Fibroblast of pulmonary artery (primary cell): ENCODE data around the gene LIN54.
"Not testable (repeated sequence)": the region's sequence is repeated elsewhere in the genome, so short reads cannot be mapped to it uniquely, and the experiment has no call there.

Experiments used
- DNase-seq: peaks from one replicate; pipeline ENCODE4 v3.0.0-alpha.2; 2010; ENCODE audit warnings: low read depth
- H3K4me3 ChIP-seq: replicated peaks from 2 replicates; pipeline ENCODE4 v1.5.1; 2011; ENCODE audit warnings: low read depth, mild to moderate bottlenecking, control low read depth, low read length, moderate library complexity
- TF ChIP-seq, protein P1 (sequence below): IDR thresholded peaks from 2 replicates; pipeline ENCODE4 v1.5.1; 2011; ENCODE audit warnings: mild to moderate bottlenecking, control low read depth, low read length, inconsistent platforms; ENCODE audit errors: missing control alignments

The LIN54 gene

DNA sequence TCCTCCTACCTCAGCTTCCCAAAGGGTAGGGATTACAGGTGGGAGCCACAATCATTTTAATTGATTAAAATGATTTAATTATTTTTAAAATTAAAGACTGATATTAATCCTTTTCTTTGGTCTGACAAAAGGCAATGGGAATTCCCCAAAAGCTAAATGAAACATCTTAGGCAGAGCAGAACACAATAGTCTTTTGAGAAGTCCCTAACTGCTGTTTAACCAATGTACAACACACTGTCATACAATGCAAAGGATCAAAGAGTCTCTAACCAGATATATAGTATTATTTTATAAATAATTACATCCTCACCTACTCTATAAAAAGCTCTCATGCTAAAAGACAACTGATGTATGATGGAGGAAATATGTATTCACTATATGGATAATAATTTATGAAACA is 63.1 kb downstream of the LIN54 start:
- DNase-seq, result no peak
- no peak overlapping the region for H3K4me3 ChIP-seq
- TF ChIP-seq, protein P1, sequence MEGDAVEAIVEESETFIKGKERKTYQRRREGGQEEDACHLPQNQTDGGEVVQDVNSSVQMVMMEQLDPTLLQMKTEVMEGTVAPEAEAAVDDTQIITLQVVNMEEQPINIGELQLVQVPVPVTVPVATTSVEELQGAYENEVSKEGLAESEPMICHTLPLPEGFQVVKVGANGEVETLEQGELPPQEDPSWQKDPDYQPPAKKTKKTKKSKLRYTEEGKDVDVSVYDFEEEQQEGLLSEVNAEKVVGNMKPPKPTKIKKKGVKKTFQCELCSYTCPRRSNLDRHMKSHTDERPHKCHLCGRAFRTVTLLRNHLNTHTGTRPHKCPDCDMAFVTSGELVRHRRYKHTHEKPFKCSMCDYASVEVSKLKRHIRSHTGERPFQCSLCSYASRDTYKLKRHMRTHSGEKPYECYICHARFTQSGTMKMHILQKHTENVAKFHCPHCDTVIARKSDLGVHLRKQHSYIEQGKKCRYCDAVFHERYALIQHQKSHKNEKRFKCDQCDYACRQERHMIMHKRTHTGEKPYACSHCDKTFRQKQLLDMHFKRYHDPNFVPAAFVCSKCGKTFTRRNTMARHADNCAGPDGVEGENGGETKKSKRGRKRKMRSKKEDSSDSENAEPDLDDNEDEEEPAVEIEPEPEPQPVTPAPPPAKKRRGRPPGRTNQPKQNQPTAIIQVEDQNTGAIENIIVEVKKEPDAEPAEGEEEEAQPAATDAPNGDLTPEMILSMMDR, result no peak

DNA sequence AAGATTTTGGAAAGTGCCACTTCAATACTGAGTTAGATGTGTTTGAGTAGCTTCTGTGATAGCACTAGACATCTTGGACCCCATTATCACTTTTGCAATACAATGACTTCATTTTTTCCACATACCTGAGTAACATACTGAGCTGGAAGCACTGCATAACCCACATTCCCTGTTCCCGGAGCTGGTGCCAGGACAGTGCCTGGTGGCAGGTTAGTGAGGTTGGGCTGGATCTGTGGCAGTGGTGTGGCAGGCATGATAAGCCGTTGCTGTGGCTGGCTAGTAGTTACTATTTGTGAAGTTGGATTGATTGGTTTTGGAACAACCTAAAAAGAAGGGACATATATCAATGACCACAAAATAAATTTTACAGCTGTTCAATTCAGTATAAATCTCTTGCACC is 71.2 kb downstream of the LIN54 start:
- TF ChIP-seq, protein P1, result no peak
- no peak for DNase-seq

DNA sequence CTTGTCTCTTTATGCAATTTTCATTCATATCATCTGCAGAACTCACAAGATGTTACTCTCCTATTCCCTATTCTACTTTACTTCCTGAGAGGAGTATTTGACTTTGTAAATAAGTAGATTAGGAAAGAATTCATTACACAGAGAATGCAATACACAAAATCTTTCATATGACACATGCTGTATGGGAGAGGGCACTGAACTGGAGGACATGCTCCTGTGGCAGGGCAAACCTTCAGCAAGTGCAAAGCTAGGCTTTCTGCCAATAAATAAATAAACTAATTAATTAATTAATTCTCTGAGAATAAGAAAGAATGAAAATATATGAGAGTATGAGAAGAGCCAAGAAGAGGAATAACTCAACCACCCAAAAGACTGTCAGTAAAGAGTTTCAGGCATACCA is 76.2 kb downstream of the LIN54 start:
- TF ChIP-seq, protein P1, result no peak
- H3K4me3 ChIP-seq, result no peak overlapping the region
- no peak for DNase-seq

More for the DNA sequence above, 71.2 kb downstream of the LIN54 start:
- no peak overlapping the region for H3K4me3 ChIP-seq

DNA sequence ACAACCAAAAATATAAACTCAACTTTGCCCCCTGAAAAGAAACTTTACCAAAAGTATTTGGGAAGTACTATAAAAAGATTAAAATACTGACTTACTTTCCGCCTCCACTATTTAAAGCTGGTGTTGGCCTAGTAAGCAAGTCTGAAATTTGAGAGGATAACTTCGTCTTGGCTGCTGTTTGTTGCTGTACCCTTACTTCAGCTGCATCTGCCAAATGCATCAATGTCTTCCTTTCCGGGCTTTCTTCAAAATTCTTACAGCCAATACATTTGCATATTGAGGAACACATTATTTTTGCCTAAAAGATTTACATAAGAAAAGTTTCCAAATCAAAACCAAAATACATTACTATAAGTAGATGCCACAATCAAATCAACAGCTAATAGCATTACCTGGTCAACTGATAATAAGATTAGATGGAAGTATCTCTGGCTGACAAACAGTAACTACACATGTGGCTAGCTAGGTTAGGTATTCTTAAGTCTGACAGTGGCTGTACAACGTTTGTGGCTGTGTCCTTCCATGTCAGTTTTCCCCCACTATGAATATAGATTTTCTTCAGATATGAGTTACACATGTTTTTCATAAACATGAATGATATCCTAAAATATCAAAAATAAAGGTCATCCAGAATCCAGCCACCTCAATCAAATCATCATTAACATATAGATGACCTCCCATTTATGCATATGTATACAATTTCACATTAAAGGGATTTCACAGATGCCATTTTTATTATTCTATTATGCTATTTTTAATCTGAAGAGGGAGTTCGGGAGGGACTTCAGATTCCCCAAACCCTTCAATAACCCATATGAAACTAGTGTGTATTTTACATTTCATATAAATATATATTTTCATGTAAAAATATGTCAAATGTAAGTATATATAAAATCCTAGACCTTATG is 79.5 kb downstream of the LIN54 start:
- DNase-seq, result no peak
- TF ChIP-seq, protein P1, result no peak

DNA sequence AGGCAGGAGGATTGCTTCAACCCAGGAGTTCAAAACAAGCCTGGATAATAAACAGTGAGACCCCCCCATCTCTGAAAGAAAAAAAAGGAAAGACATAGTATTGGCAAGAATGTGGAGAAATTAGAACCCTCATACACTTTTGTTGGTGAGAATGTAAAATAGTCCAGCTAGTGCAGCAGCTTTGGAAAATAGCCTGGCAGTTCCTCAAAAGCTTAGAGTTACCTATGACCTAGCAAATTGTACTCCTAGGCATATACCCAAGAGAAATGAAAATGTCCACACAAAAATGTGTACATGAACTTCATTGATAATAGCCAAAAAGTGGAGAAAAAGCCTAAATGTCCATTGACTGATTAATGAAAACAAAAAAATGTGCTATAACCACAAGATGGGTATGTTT is 88.8 kb downstream of the LIN54 start:
- no peak for DNase-seq
- no peak overlapping the region for H3K4me3 ChIP-seq
- TF ChIP-seq, protein P1, result no peak

More for the DNA sequence above, 79.5 kb downstream of the LIN54 start:
- H3K4me3 ChIP-seq, result no peak overlapping the region

DNA sequence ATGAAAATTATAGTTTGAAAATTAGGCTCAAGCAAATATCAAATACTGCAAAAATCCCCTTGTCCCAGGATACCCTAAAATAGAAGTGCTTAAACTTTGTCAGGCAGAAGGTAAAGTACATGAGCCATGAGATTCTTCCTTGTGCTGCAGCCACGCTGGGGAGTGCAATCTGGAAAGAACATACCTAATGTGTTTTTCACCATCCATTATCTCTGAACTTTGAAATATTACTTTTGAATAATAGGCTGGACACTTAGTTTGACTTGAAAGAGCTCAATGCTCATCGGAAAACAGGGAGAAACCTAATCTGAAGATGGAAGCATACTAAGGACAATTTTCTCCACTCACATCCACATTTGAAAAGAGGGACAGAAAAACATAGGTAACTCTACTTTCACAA is 91.2 kb downstream of the LIN54 start:
- DNase-seq, result no peak
- TF ChIP-seq, protein P1, result no peak
- no peak overlapping the region for H3K4me3 ChIP-seq

DNA sequence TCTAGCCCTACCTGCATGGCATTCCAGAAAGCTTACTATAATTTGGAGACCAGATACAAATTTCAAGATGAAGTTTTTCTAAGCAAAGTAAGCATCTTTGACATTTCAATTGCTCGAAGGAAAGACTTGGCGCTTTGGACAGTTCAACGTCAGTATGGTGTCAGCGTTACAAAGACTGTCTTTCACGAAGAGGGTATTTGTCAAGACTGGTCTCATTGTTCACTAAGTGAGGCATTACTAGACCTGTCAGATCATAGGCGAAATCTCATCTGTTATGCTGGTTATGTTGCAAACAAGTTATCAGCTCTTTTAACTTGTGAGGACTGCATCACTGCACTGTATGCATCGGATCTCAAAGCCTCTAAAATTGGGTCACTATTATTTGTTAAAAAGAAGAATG is 92.5 kb downstream of the LIN54 start:
- H3K4me3 ChIP-seq, result no peak overlapping the region
- no peak for DNase-seq
- TF ChIP-seq, protein P1, result no peak

DNA sequence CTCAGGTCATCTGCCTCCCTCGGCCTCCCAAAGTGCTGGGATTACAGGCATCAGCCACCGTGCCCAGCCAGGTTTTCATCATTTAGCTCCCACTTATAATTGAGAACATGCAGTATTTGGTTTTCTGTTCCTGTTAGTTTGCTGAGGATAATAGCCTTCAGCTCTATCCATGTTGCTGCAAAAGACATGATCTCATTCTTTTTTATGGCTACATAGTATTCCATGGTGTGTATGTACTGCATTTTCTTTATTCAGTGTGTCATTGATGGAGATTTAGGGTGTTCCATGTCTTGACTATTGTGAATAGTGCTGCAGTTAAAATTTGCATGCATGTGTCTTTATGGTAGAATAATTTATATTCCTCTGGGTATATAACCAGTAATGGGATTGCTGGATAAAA is 96.7 kb downstream of the LIN54 start:
- not testable (repeated sequence) for DNase-seq, H3K4me3 ChIP-seq
